B cell (primary cell): ENCODE measurements around the gene PSG4. TPM values are rescaled to one million over a fixed set of nuclear protein-coding genes. Genes with fewer than 3 reads are reported as not detected.
"Not testable (repeated sequence)": the region's sequence is repeated elsewhere in the genome, so short reads cannot be mapped to it uniquely, and the experiment has no call there.

Experiments used
- ATAC-seq: fragments of 200-7000 bp; cut with Tn5 transposase; one replicate; pipeline ENCODE4 v1.10.0; 2021; ENCODE audit warnings: low read depth, mild to moderate bottlenecking, moderate number of reproducible peaks, moderate library complexity
- CTCF ChIA-PET: fragments of 350-600 bp; sonication (Branson Sonifier 250); formaldehyde crosslinking; loops from one replicate; lab custom pipeline; 2021; ENCODE audit warnings: antibody characterized with exemption, inconsistent platforms; lab: Charles Lee
- POLR2A ChIA-PET: fragments of 350-600 bp; sonication (Branson Sonifier 250); formaldehyde crosslinking; loops from one replicate; lab custom pipeline; 2021; ENCODE audit warnings: antibody characterized with exemption; lab: Charles Lee
- DNase-seq: peaks from one replicate; pipeline ENCODE4 v3.0.0; 2013
- H2AFZ ChIP-seq: 2 replicates; pipeline ENCODE4 v1.6.1; 2012; ENCODE audit warnings: mild to moderate bottlenecking, low read depth, low read length; ENCODE audit not compliant: insufficient read depth, poor library complexity, severe bottlenecking
- H3K27ac ChIP-seq, 2 donors: 1 replicate in 1 of 2; 2 replicates in 1 of 2; pipeline ENCODE4 v1.5.1; 2012 to 2013; ENCODE audit warnings: low read length in 2 of 2, mild to moderate bottlenecking in 2 of 2, moderate library complexity in 1 of 2
- H3K27me3 ChIP-seq, 4 experiments: fragments of 200-600 bp in 1 of 4; sonication (generic) in 1 of 4; replicated peaks in 1 of 4; 1 replicate in 2 of 4; 2 replicates in 2 of 4; pipeline versions ENCODE4 v1.6.1 to v1.7.0; 2013 to 2016; ENCODE audit warnings: low read length in 3 of 4, mild to moderate bottlenecking in 2 of 4, mixed read lengths in 1 of 4, moderate library complexity in 1 of 4; ENCODE audit not compliant: insufficient read depth in 4 of 4, control insufficient read depth in 3 of 4; ENCODE audit errors: control extremely low read depth in 1 of 4
- H3K36me3 ChIP-seq, 2 experiments: replicated peaks in 1 of 2; 1 replicate in 1 of 2; 2 replicates in 1 of 2; pipeline versions ENCODE4 v1.6.1 to v1.7.1; 2013; ENCODE audit warnings: low read length in 1 of 2; ENCODE audit not compliant: insufficient read depth in 2 of 2, control insufficient read depth in 1 of 2; ENCODE audit errors: control extremely low read depth in 1 of 2, extremely low read depth in 1 of 2
- H3K4me1 ChIP-seq, 2 donors: fragments of 200-600 bp in 1 of 2; sonication (generic) in 1 of 2; 1 replicate in 1 of 2; 2 replicates in 1 of 2; pipeline versions ENCODE4 v1.5.1 to v1.6.1; 2013 to 2017; ENCODE audit warnings: low read length in 2 of 2; ENCODE audit not compliant: control insufficient read depth in 2 of 2, insufficient read depth in 2 of 2
- H3K4me2 ChIP-seq: replicated peaks from 2 replicates; pipeline ENCODE3; 2012; ENCODE audit warnings: mild to moderate bottlenecking, low read depth, low read length; ENCODE audit not compliant: poor library complexity, severe bottlenecking
- H3K4me3 ChIP-seq, 5 experiments: fragments of 200-600 bp in 1 of 5; sonication (generic) in 1 of 5; 1 replicate in 3 of 5; 2 replicates in 2 of 5; pipeline versions ENCODE4 v1.5.1 to v1.7.0; 2011 to 2016; ENCODE audit warnings: low read length in 4 of 5, mild to moderate bottlenecking in 4 of 5, low read depth in 2 of 5, control low read depth in 1 of 5, moderate library complexity in 1 of 5; ENCODE audit not compliant: insufficient read depth in 1 of 5; ENCODE audit errors: control extremely low read depth in 1 of 5, extremely low read depth in 1 of 5
- H3K79me2 ChIP-seq: fragments of 200-600 bp; sonication (generic); one replicate; pipeline ENCODE4 v1.6.0; 2016; ENCODE audit warnings: low read length; ENCODE audit not compliant: control insufficient read depth, insufficient read depth
- H3K9ac ChIP-seq: fragments of 200-600 bp; sonication (generic); 2 replicates; pipeline ENCODE4 v1.6.1; 2017; ENCODE audit warnings: mild to moderate bottlenecking, low read length, moderate library complexity
- H3K9me3 ChIP-seq, 3 donors: one replicate each; pipeline versions ENCODE4 v1.6.1 to v1.7.1; 2013; ENCODE audit warnings: low read length in 2 of 3; ENCODE audit not compliant: control insufficient read depth in 2 of 3, insufficient read depth in 1 of 3; ENCODE audit errors: control extremely low read depth in 1 of 3
- H4K20me1 ChIP-seq: 2 replicates; pipeline ENCODE4 v1.6.0; 2012; ENCODE audit warnings: mild to moderate bottlenecking, low read length; ENCODE audit not compliant: insufficient read depth, control insufficient read depth, poor library complexity, severe bottlenecking
- H3K27ac Mint-ChIP-seq: one replicate; pipeline ENCODE4 v1.8.0; 2021; ENCODE audit warnings: mixed read lengths
- H3K27me3 Mint-ChIP-seq: one replicate; pipeline ENCODE4 v1.8.0; 2021; ENCODE audit warnings: mixed read lengths
- H3K4me1 Mint-ChIP-seq: one replicate; pipeline ENCODE4 v1.8.0; 2021; ENCODE audit warnings: mixed read lengths
- H3K4me3 Mint-ChIP-seq: one replicate; pipeline ENCODE4 v1.8.0; 2021; ENCODE audit warnings: mixed read lengths
- H3K9me3 Mint-ChIP-seq: one replicate; pipeline ENCODE4 v1.8.0; 2022; ENCODE audit warnings: mixed read lengths; ENCODE audit not compliant: insufficient read depth
- WGBS: methylation state at CpG from one replicate; pipeline ENCODE4 v1.1.5; 2013; ENCODE audit warnings: missing lambda C conversion rate; ENCODE audit not compliant: insufficient coverage; 5-methylcytosine and 5-hydroxymethylcytosine counted together
- intact Hi-C: fragments of 100-400 bp; cut with micrococcal nuclease; formaldehyde crosslinking; loops from one replicate; pipeline ENCODE4 v1.10.0; 2022
- polyA plus RNA-seq: library from polyadenylated mRNA; depleted of rRNA; stranded (reverse); fragments of >200 nt; gene quantifications from 2 replicates; pipeline ENCODE4 v1.2.3, GENCODE V29; 2012
- total RNA-seq, 2 donors: library from RNA; stranded (reverse); fragments of 120-200 nt in 1 of 2; gene quantifications; 1 replicate in 1 of 2; 2 replicates in 1 of 2; pipeline versions ENCODE4 v1.2.3 to v1.2.4, GENCODE V29; 2013 to 2022

The PSG4 gene
- total and polyA plus RNA-seq, 2 donors (not counting 1 experiment from before 2014, with no cell fraction given): not detected

DNA sequence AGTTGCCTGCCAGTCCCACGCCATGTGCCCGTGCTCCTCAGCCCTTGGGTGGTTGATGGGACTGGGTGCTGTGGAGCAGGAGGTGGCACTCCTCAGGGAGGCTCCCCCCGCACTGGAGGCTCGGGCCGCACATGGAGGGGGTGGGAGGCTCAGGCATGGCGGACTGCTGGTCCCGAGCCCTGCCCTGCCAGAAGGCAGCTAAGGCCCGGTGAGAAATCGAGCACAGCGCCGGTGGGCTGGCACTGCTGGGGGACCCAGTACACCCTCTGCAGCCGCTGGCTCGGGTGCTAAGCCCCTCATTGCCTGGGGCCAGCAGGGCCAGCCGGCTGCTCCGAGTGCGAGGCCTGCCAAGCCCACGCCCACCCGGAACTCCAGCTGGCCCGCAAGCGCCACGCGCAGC lies 16.5 kb upstream of the PSG4 start:
- 95% methylated on average over 22 of the region's 22 CpGs for WGBS

DNA sequence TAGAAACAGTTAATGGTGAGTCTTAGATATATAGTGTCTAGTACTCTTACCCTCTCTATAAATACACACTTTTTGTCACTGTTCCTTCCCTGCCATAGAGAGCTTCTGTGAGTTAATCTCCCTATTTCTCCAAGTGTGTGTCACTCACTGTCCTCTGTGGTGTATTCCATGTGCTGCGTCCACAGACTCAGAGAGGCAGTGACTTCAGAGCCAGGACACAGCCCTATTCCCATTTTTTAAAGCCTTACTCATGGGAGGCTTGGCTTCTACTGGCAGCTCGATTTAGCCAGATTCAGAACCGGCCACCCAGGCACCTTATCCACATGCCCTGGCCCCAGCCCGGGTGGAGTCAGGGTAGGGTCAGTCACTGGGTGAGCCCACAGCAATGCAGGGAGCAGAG lies 13.7 kb upstream of the PSG4 start:
- H3K27me3 ChIP-seq, H3K36me3 ChIP-seq, H3K79me2 ChIP-seq, H3K4me1 ChIP-seq, H3K4me3 ChIP-seq, H3K27ac ChIP-seq, H3K4me3 Mint-ChIP-seq, H3K4me1 Mint-ChIP-seq, intact Hi-C loops, ATAC-seq, H3K27ac Mint-ChIP-seq, DNase-seq, H4K20me1 ChIP-seq, H3K9ac ChIP-seq, H3K4me2 ChIP-seq, POLR2A ChIA-PET, H3K9me3 Mint-ChIP-seq, CTCF ChIA-PET, H2AFZ ChIP-seq: not testable (repeated sequence)
- peaks cover 0 to 14% (median 0%) of the 10 kb centered on the region in 3 donors for H3K9me3 ChIP-seq
- 80% methylated on average over 2 of the region's 4 CpGs for WGBS
- peaks cover 11% of the 10 kb centered on the region for H3K27me3 Mint-ChIP-seq

More for the DNA sequence above, 16.5 kb upstream of the PSG4 start:
- H4K20me1 ChIP-seq, H3K4me1 Mint-ChIP-seq, H3K4me3 Mint-ChIP-seq, POLR2A ChIA-PET, H3K27ac Mint-ChIP-seq, H2AFZ ChIP-seq, ATAC-seq, H3K9ac ChIP-seq, H3K4me1 ChIP-seq, H3K27me3 ChIP-seq, H3K79me2 ChIP-seq, intact Hi-C loops, H3K27ac ChIP-seq, H3K4me2 ChIP-seq, H3K4me3 ChIP-seq, H3K27me3 Mint-ChIP-seq, CTCF ChIA-PET, DNase-seq, H3K36me3 ChIP-seq: not testable (repeated sequence)
- H3K9me3 Mint-ChIP-seq: peaks cover 12% of the 10 kb centered on the region
- H3K9me3 ChIP-seq: peaks cover 0 to 24% (median 0%) of the 10 kb centered on the region in 3 donors

DNA sequence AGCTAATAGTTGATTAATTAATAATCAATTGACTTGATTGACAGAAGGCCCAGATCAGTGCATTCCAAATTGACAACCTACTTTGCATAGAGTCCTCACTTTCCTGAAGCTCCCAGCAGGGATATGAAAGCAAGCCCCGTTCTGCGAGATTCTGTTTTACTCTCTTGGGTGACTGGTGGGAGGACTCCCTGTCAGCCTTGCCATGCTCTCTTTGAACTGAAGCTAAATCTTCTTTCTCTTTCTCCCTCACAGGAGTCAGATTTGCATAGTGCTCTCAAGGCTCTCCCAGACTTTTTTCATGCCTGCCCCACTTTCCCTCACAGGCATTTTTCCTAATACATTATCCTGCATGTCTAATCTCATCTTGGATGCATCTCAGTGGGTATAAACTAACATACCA lies 10.4 kb upstream of the PSG4 start:
- H3K4me1 Mint-ChIP-seq, H3K27ac ChIP-seq, H3K4me3 Mint-ChIP-seq, ATAC-seq, H4K20me1 ChIP-seq, H3K9me3 Mint-ChIP-seq, DNase-seq, H3K4me1 ChIP-seq, H3K4me2 ChIP-seq, POLR2A ChIA-PET, H3K9me3 ChIP-seq, H3K9ac ChIP-seq, H3K36me3 ChIP-seq, H3K4me3 ChIP-seq, intact Hi-C loops, H2AFZ ChIP-seq, CTCF ChIA-PET, H3K79me2 ChIP-seq, H3K27ac Mint-ChIP-seq, H3K27me3 ChIP-seq: not testable (repeated sequence)
- 100% methylated on average over 1 of the region's 2 CpGs for WGBS
- peaks cover 11% of the 10 kb centered on the region for H3K27me3 Mint-ChIP-seq
